ENCODE data around the gene DNAJC10. TPM values are rescaled to one million over a fixed set of nuclear protein-coding genes. Genes with fewer than 3 reads are reported as not detected.

The DNAJC10 gene, protein sequence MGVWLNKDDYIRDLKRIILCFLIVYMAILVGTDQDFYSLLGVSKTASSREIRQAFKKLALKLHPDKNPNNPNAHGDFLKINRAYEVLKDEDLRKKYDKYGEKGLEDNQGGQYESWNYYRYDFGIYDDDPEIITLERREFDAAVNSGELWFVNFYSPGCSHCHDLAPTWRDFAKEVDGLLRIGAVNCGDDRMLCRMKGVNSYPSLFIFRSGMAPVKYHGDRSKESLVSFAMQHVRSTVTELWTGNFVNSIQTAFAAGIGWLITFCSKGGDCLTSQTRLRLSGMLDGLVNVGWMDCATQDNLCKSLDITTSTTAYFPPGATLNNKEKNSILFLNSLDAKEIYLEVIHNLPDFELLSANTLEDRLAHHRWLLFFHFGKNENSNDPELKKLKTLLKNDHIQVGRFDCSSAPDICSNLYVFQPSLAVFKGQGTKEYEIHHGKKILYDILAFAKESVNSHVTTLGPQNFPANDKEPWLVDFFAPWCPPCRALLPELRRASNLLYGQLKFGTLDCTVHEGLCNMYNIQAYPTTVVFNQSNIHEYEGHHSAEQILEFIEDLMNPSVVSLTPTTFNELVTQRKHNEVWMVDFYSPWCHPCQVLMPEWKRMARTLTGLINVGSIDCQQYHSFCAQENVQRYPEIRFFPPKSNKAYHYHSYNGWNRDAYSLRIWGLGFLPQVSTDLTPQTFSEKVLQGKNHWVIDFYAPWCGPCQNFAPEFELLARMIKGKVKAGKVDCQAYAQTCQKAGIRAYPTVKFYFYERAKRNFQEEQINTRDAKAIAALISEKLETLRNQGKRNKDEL
- 68.0 and 110 TPM in 2 replicates for total RNA-seq (ENCODE audit: low replicate concordance)
- long read RNA-seq, full-length matches to known transcripts, result 38 of 68 reads
- long read RNA-seq, partial matches to known transcripts, result 21 of 68 reads
- long read RNA-seq, other reads (novel, unspliced or antisense), result 9 of 68 reads

DNA sequence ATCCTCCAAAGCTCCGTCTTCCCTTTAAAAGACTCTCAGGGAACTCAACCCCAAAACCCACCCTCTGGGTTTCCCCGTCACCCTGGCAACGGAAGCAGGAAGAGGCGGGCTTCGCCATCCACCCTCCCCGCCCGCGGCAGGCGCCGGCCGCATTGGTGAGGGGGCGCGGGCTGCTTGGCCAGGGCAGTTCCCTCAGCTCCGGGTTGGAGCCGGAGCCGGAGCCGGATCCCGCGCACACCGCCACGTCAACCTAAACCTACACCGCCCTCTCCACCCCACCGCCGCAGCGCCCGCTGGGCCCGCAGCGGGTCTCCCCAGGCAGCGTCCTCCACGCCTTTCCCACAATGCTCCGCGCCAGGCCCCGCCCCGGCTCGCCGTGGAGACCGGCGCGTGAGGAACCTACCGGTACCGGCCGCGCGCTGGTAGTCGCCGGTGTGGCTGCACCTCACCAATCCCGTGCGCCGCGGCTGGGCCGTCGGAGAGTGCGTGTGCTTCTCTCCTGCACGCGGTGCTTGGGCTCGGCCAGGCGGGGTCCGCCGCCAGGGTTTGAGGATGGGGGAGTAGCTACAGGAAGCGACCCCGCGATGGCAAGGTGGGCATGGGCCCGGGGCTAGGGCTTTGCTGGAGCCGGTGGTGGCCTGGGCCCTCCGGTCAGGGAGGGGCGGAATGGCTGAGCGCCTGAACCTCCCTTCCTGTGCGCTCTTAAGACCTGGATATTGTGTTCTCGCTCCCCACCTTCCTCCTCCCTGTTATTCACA is at the start of gene DNAJC10:
Gene DNAJC10, plus strand, starts transcription at position 366 of the 758 bp plus-strand sequence. CDS start 1,830 bp downstream, outside the sequence.
- TF ChIP-seq, protein P1, sequence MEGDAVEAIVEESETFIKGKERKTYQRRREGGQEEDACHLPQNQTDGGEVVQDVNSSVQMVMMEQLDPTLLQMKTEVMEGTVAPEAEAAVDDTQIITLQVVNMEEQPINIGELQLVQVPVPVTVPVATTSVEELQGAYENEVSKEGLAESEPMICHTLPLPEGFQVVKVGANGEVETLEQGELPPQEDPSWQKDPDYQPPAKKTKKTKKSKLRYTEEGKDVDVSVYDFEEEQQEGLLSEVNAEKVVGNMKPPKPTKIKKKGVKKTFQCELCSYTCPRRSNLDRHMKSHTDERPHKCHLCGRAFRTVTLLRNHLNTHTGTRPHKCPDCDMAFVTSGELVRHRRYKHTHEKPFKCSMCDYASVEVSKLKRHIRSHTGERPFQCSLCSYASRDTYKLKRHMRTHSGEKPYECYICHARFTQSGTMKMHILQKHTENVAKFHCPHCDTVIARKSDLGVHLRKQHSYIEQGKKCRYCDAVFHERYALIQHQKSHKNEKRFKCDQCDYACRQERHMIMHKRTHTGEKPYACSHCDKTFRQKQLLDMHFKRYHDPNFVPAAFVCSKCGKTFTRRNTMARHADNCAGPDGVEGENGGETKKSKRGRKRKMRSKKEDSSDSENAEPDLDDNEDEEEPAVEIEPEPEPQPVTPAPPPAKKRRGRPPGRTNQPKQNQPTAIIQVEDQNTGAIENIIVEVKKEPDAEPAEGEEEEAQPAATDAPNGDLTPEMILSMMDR (conservative IDR thresholded peaks at IDR 0.05), result peak; percentile 8
- H3K27me3 Mint-ChIP-seq, result no peaks in the 10 kb centered on the region
- H3K36me3 Mint-ChIP-seq, result no peaks in the 10 kb centered on the region
- no peak within 1 kb of the TSS for H3K4me3 Mint-ChIP-seq
- no peaks in the 10 kb centered on the region for H3K9me3 Mint-ChIP-seq
- peak; percentile 88 for DNase-seq (ENCODE audit: extremely low spot score, unreplicated experiment)
- no peaks in the 10 kb centered on the region for H3K4me1 Mint-ChIP-seq (ENCODE audit: unreplicated experiment)
- H3K27ac Mint-ChIP-seq, result no peak within 1 kb of the TSS

DNA sequence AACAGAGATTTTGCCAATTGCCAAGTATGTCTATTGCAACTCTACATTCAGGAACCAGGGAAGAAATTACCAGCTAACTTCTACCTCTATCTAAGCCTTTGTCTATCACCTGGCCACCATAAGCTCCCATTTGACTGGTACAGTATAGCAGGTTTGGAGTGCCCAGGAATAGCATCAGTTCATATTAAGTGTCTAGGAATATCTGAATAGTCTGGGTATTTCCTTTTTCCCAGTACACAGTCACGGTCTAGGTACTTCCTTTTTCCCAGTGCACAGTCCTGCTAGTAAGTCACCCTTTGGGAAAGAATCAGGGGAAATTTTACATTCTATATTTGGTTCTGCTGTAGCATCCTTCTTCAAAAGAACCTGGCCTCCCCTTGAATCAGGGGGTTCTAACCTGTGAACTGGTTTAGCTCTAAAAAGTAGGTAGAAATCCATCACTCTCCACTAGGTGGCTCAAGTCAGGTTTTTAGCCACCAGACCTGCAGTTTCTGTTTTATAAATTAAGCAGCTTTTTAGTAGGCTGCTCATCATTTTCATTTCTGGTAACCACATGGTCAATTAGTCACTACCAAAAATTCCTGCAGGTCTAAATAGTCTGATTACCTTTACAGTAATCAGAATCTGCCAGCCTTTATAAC is 49.3 kb upstream of the DNAJC10 start:
- TF ChIP-seq, protein P1 (conservative IDR thresholded peaks at IDR 0.05), result peak; percentile 75
- Mint-ChIP-seq H3K4me3 (no peak overlapping the region), H3K36me3 (no peaks in the 10 kb centered on the region), H3K27me3 (no peaks in the 10 kb centered on the region), H3K4me1 (ENCODE audit: unreplicated experiment) (no peaks in the 10 kb centered on the region), H3K27ac (no peak overlapping the region), H3K9me3 (no peaks in the 10 kb centered on the region)
- DNase-seq (ENCODE audit: extremely low spot score, unreplicated experiment), result no peak

DNA sequence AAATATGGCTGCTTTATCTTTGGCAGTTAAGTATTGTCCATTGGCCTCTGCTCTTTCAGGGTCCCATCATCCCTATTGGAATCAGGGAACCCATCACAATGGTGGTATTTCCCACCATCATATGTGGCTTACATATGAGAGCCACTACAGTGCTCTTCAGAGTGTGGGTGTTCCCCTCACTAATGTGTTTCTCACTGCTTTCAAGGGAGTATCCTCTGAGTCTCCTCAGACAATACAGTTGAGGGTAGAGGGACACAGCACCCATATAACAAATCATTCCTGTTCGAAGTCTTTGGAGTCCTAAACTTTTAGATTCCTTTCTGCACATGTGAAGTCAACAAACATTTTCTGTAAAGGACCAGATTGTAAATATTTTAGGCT is 48.8 kb upstream of the DNAJC10 start:
- DNase-seq (ENCODE audit: extremely low spot score, unreplicated experiment), result no peak
- Mint-ChIP-seq H3K27ac (no peak overlapping the region), H3K4me3 (no peak overlapping the region)

DNA sequence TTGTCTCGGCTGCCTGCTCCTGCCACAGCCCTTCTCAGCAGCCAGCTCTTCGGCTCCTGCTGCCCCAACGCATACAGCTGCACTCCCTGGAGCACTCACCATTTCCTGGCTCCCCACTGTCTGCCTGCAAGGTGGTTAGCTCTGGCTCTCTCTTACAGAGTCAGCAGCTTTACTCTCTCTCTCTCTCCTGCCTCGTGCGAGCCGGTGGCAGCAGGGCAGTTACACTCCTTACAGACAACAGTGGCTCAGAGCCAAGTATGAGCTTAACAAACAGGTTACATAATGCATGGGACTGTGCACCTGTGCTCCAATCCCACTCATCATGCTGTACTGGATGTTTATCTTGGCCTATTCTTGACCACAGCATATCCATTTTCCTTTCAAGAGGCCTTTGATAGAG is 47.4 kb upstream of the DNAJC10 start:
- H3K4me1 Mint-ChIP-seq (ENCODE audit: unreplicated experiment), result no peaks in the 10 kb centered on the region
- H3K4me3 Mint-ChIP-seq, result no peak overlapping the region
- no peaks in the 10 kb centered on the region for H3K9me3 Mint-ChIP-seq
- H3K27me3 Mint-ChIP-seq, result no peaks in the 10 kb centered on the region
- TF ChIP-seq, protein P1 (conservative IDR thresholded peaks at IDR 0.05), result no peak
- no peaks in the 10 kb centered on the region for H3K36me3 Mint-ChIP-seq
- DNase-seq (ENCODE audit: extremely low spot score, unreplicated experiment), result no peak
- peak overlapping the region; percentile 26 for H3K27ac Mint-ChIP-seq

More for the DNA sequence above, 48.8 kb upstream of the DNAJC10 start:
- no peaks in the 10 kb centered on the region for H3K9me3 Mint-ChIP-seq
- no peaks in the 10 kb centered on the region for H3K27me3 Mint-ChIP-seq
- TF ChIP-seq, protein P1 (conservative IDR thresholded peaks at IDR 0.05), result peak; percentile 8
- H3K36me3 Mint-ChIP-seq, result no peaks in the 10 kb centered on the region
- no peaks in the 10 kb centered on the region for H3K4me1 Mint-ChIP-seq (ENCODE audit: unreplicated experiment)

Measured in type B pancreatic cell (in vitro differentiated cells).